ENCODE results near the gene SLC16A3.

DNA sequence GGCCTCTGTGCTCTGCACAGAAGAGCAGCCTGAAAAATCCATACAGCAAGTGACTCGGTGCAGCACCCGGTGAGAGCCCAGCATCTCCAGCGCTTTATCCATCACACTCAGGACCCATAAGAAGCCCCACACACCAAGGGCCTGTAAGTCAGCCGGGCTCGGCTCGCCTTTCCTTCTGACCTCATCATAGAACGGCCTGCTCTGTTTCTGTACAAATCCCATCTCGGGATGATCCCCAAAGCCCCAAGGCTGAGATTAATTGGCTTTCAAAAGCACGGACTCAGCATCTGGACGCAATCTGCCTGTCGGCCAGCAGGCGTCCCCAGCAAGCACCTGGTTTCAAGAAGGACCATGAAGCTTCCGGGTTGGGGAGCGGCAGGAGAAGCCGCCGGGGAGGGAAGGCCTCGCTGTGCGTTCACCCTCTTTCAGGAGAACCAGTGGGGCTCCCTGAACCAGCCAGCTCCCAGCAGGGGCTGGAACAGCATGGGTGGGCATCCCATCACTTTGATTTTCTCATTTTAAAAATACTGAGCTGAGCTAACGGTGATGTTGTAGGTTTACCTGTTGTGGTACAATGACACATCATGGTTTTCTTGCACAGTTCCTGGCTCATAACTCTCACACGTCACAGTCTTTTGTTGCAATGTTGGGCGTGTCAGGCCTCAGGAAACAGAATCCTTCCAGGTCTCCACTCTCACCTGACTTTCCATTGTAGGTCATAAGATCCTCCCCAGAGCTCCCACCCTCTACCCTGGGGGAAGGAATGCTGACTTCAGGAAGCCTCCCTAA is 22.9 kb upstream of the SLC16A3 start:
- TF ChIP-seq CTCF (IDR thresholded peaks at IDR 0.05), result peak; percentile 96
- TF ChIP-seq POLR2A (IDR thresholded peaks at IDR 0.05), result no peak

All from breast epithelium (tissue), 3 donors.